ENCODE measurements around the gene CLRN1. TPM values are rescaled to one million over a fixed set of nuclear protein-coding genes. Genes with fewer than 3 reads are reported as not detected.

CLRN1 gene, protein sequence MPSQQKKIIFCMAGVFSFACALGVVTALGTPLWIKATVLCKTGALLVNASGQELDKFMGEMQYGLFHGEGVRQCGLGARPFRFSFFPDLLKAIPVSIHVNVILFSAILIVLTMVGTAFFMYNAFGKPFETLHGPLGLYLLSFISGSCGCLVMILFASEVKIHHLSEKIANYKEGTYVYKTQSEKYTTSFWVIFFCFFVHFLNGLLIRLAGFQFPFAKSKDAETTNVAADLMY
- 0.04 TPM for total RNA-seq (2013)
- polyA plus RNA-seq (not detected), polyA minus RNA-seq (not detected in 2 replicates), total RNA-seq (0 to 1.5 (median 0) reads per million in 11 experiments)

DNA sequence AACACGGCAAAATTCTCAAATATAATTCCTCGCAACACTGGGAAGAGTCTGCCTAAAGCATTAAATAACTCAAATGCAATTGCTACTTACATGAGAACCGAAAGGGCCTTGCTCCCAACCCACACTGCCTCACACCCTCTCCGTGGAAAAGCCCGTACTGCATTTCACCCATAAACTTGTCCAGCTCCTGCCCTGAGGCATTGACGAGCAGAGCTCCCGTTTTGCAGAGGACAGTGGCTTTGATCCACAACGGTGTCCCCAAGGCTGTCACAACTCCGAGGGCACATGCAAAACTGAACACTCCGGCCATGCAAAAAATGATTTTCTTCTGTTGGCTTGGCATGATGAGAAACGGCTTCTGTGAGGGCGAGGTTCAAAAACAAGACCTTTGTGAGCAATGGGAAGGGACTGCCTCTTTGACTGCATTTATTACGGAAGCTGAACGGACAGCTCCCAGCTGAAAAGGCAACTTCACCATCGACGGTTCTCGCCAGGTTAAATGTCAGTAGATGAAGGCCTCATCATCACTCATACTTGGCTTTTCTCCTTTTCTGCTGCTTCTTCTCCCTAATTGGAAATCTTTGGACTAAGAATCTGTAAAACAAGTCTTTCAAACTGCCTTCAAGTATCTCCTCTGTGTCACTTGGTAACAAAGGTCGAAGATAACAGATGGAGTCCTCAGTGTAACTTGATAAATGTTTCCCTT is at the start of gene CLRN1:
CLRN1 (minus strand) TSS at position 362 of the 706 bp plus-strand sequence; CDS start at position 343, 19 bp downstream.
- Histone ChIP-seq H3K79me2 (ENCODE audit: insufficient read depth, low read length) (no peaks in the 10 kb centered on the region), H2AFZ (ENCODE audit: insufficient read depth, low read depth, low read length, poor library complexity, severe bottlenecking) (no peak within 1 kb of the TSS), H3K9me3 (replicated peaks in 1 of 2; ENCODE audit: control insufficient read depth in 1 of 2, insufficient read depth in 1 of 2, low read length in 2 of 2) (no peaks in the 10 kb centered on the region), H3K4me3 (replicated peaks in 1 of 3; ENCODE audit: low read depth in 2 of 3, low read length in 3 of 3) (no peak within 1 kb of the TSS), H3K9ac (ENCODE audit: insufficient read depth, low read length, poor library complexity, severe bottlenecking) (no peak within 1 kb of the TSS), H3K27me3 (ENCODE audit: control insufficient read depth in 2 of 2, insufficient read depth in 2 of 2, low read length in 2 of 2) (no peaks in the 10 kb centered on the region), H3K4me1 (ENCODE audit: control insufficient read depth in 1 of 2, insufficient read depth in 2 of 2, low read length in 2 of 2) (no peaks in the 10 kb centered on the region), H4K20me1 (ENCODE audit: insufficient read depth, low read length) (no peaks in the 10 kb centered on the region), H3K4me2 (replicated peaks; ENCODE audit: extremely low read depth, low read length, poor library complexity, severe bottlenecking) (no peak within 1 kb of the TSS), H3K36me3 (replicated peaks in 1 of 2; ENCODE audit: control insufficient read depth in 1 of 2, insufficient read depth in 2 of 2, low read length in 2 of 2) (no peaks in the 10 kb centered on the region), H3K27ac (ENCODE audit: low read depth in 1 of 2, low read length in 2 of 2) (no peak within 1 kb of the TSS)
- Mint-ChIP-seq H3K4me3 (no peak within 1 kb of the TSS), H3K27me3 (ENCODE audit: low read depth in 3 of 3) (peaks cover 0 to 3% (median under 1%) of the 10 kb centered on the region in 3 donors), H3K4me1 (no peaks in the 10 kb centered on the region), H3K36me3 (no peaks in the 10 kb centered on the region), H3K9me3 (no peaks in the 10 kb centered on the region), H3K27ac (no peak within 1 kb of the TSS)
- TF ChIP-seq, protein P1, sequence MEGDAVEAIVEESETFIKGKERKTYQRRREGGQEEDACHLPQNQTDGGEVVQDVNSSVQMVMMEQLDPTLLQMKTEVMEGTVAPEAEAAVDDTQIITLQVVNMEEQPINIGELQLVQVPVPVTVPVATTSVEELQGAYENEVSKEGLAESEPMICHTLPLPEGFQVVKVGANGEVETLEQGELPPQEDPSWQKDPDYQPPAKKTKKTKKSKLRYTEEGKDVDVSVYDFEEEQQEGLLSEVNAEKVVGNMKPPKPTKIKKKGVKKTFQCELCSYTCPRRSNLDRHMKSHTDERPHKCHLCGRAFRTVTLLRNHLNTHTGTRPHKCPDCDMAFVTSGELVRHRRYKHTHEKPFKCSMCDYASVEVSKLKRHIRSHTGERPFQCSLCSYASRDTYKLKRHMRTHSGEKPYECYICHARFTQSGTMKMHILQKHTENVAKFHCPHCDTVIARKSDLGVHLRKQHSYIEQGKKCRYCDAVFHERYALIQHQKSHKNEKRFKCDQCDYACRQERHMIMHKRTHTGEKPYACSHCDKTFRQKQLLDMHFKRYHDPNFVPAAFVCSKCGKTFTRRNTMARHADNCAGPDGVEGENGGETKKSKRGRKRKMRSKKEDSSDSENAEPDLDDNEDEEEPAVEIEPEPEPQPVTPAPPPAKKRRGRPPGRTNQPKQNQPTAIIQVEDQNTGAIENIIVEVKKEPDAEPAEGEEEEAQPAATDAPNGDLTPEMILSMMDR (IDR thresholded peaks at IDR 0.05), result no peak
- 92% methylated on average over 14 of the region's 18 CpGs for WGBS (ENCODE audit: insufficient coverage)
- intact Hi-C loops (cut with micrococcal nuclease), result no loop called here
- no peak for DNase-seq

DNA sequence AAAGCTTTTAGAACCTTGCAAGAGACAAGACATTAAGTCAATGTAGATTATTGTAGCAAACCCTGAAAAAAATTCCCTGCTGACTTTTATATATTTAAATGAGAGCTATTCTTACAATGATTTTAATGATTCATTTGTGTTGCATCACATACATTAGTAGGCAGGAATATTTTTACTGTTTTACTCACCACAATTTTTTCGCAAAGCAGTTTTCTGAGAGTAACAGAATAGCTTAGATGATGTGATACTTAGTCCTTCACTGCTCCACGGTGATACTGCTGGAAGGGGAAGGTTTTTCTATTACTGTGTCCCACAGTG is 43.9 kb upstream of the CLRN1 start:
- H3K9me3 ChIP-seq (replicated peaks in 1 of 2; ENCODE audit: control insufficient read depth in 1 of 2, insufficient read depth in 1 of 2, low read length in 2 of 2), result no peaks in the 10 kb centered on the region
- H3K4me3 ChIP-seq (replicated peaks in 1 of 3; ENCODE audit: low read depth in 2 of 3, low read length in 3 of 3), result no peak overlapping the region
- no peak overlapping the region for H3K4me2 ChIP-seq (replicated peaks; ENCODE audit: extremely low read depth, low read length, poor library complexity, severe bottlenecking)
- H3K9ac ChIP-seq (ENCODE audit: insufficient read depth, low read length, poor library complexity, severe bottlenecking), result no peak overlapping the region
- no peaks in the 10 kb centered on the region for H3K36me3 ChIP-seq (replicated peaks in 1 of 2; ENCODE audit: control insufficient read depth in 1 of 2, insufficient read depth in 2 of 2, low read length in 2 of 2)
- no peaks in the 10 kb centered on the region for H3K79me2 ChIP-seq (ENCODE audit: insufficient read depth, low read length)
- TF ChIP-seq, protein P1 (IDR thresholded peaks at IDR 0.05), result no peak
- no peak overlapping the region for H3K27ac ChIP-seq (ENCODE audit: low read depth in 1 of 2, low read length in 2 of 2)
- peaks cover 0 to 10% of the 10 kb centered on the region in 2 donors for H3K4me1 ChIP-seq (ENCODE audit: control insufficient read depth in 1 of 2, insufficient read depth in 2 of 2, low read length in 2 of 2)
- Mint-ChIP-seq H3K4me3 (no peak overlapping the region), H3K4me1 (peaks cover 12% of the 10 kb centered on the region), H3K27me3 (ENCODE audit: low read depth in 3 of 3) (peaks cover 0 to 3% (median 0%) of the 10 kb centered on the region in 3 donors), H3K36me3 (no peaks in the 10 kb centered on the region), H3K27ac (no peak overlapping the region), H3K9me3 (no peaks in the 10 kb centered on the region)
- no peak overlapping the region for H2AFZ ChIP-seq (ENCODE audit: insufficient read depth, low read depth, low read length, poor library complexity, severe bottlenecking)
- intact Hi-C loops (cut with micrococcal nuclease), result no loop called here
- no CpG with 5 or more reads among the region's 2 CpGs for WGBS (ENCODE audit: insufficient coverage)
- H3K27me3 ChIP-seq (ENCODE audit: control insufficient read depth in 2 of 2, insufficient read depth in 2 of 2, low read length in 2 of 2), result no peaks in the 10 kb centered on the region
- H4K20me1 ChIP-seq (ENCODE audit: insufficient read depth, low read length), result no peaks in the 10 kb centered on the region
- DNase-seq, result peak in 2 of 3 donors; percentile 0 to 8
